Prostate gland (tissue), 2 donors: ENCODE measurements around the gene MCEE.

Experiments used
- POLR2A ChIP-seq: fragments of 450-650 bp; IDR thresholded peaks from one replicate; pipeline ENCODE4 v1.6.1; 2016; ENCODE audit warnings: antibody characterized with exemption, mild to moderate bottlenecking
- TF ChIP-seq, protein P1 (sequence below), 4 experiments: fragments of 200-600 bp in 2 of 4; fragments of 450-650 bp in 2 of 4; sonication (generic) in 2 of 4; IDR thresholded peaks; 1 replicate in 3 of 4; 2 replicates in 1 of 4; pipeline ENCODE4 v1.5.1; 2016 to 2019; ENCODE audit warnings: antibody characterized with exemption in 4 of 4, mild to moderate bottlenecking in 2 of 4, moderate library complexity in 2 of 4

DNA sequence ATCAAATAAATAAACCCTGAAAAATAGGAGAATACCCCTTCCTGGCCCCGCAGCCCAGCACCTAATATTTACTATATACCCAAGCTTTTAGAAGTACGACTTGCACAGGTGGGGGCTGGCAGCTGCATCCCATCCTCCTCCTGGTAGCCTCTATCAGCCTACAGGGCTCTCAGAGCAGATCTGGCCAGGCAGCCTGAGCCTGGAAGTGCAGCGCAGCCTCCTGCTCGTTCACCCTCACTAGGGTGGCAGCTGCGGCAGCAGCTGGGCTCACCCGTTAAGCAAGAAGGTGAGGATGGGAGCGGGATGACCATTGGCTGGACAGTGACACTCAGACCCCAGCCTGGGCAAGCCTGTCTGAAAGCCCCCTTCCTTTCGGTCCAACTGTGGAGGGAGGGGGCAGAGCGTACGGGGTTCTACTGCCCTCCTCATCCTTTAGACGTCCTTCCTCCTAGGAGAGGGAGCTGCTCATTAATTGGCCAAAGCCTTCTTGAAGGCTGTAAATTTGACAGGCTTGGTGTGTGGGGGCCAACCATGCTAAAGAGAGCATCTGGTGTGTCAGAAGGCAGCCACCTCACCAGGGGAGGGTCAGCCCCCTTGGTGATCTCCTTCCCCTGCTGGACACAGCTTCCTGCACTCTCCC is 23.7 kb upstream of the MCEE start:
- TF ChIP-seq, protein P1, sequence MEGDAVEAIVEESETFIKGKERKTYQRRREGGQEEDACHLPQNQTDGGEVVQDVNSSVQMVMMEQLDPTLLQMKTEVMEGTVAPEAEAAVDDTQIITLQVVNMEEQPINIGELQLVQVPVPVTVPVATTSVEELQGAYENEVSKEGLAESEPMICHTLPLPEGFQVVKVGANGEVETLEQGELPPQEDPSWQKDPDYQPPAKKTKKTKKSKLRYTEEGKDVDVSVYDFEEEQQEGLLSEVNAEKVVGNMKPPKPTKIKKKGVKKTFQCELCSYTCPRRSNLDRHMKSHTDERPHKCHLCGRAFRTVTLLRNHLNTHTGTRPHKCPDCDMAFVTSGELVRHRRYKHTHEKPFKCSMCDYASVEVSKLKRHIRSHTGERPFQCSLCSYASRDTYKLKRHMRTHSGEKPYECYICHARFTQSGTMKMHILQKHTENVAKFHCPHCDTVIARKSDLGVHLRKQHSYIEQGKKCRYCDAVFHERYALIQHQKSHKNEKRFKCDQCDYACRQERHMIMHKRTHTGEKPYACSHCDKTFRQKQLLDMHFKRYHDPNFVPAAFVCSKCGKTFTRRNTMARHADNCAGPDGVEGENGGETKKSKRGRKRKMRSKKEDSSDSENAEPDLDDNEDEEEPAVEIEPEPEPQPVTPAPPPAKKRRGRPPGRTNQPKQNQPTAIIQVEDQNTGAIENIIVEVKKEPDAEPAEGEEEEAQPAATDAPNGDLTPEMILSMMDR (IDR thresholded peaks at IDR 0.05) = no peak
- TF ChIP-seq POLR2A = no peak
